ENCODE results near the gene MCFD2.

- TF ChIP-seq CTCF (IDR thresholded peaks at IDR 0.05; ENCODE audit: low read length) (no peak), EZH2phosphoT487 (IDR thresholded peaks at IDR 0.05; ENCODE audit: low read length) (no peak)
These were observed 11.3 kb upstream of the MCFD2 start for GRCh38 chr2:46926863-46927262.

Measured in MM.1S (cell line).